GM21390 (cell line): ENCODE data around the gene POLA2.

Experiments
- ATAC-seq: cut with Tn5 transposase; IDR thresholded peaks from one replicate; pipeline ENCODE4 v1.9.1; 2021; ENCODE audit not compliant: unreplicated experiment

Gene POLA2

DNA sequence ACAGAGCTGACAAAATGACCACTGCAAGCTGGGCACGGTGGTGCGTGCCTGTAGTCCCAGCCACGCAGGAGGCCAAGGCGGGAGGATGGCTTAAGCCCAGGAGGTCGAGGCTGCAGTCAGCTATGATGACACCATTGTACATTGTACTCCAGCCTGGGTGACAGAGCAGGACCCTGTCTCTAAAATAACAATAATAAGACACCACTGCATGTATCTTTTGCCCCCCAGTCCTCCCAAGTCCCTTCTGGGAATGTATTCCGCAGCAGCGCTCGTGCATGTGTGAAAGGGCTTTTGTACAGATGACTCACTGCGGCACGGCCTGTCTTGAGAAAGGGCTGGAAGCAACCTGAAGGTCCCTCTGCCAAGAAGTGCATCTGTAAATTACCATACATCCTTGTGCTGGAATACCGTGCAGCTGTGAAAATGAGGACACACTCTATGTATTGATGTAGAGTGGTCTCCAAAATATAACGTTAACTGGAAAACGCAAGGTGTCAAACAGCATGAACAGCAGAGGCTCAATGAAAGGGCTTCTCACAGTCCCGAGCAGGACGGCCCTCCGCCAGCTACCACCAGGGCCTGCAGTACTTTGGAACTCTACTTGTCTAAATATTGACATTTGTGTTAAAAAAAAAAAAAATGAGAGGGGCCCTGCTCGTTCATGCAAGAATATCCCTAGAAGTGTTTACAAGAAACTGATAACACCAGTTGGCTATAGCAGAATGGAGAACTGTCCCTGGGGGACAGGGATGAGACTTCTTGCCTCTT, 43.9 kb downstream of the POLA2 start:
- ATAC-seq = no peak

GRCh38 chr11:65307298-65308229, 45.8 kb downstream of the POLA2 start:
- no peak for ATAC-seq

DNA sequence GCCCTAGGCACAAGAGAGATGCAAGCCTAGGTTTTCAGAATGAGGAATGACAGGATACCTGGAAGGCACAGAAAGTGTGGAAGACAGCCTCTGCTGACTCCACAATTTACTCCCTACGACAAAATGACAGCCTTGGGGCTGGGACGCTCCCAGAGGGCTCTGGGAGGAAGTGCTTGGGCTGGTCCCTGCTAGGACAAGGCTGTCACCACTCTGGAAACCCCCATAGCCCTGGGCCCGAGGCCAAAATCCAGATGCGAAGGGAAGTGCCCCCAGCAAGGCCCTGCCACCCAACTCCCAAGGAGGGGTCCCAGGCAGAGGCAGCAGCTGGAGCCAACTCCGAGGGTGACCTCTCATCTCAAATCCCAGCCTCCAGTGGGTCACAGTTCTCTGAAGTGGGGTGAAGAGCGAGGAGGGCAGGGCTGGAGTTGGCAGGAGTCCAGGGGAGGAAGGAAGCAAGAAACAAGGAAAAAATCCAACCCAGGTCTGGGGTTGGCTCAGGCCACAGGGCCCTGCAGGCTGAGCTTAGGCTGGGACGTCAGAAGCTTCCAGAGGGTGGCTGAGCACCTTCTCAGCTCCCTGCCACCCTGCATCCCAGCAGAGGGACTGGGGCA, 46.6 kb downstream of the POLA2 start:
- ATAC-seq = no peak

DNA sequence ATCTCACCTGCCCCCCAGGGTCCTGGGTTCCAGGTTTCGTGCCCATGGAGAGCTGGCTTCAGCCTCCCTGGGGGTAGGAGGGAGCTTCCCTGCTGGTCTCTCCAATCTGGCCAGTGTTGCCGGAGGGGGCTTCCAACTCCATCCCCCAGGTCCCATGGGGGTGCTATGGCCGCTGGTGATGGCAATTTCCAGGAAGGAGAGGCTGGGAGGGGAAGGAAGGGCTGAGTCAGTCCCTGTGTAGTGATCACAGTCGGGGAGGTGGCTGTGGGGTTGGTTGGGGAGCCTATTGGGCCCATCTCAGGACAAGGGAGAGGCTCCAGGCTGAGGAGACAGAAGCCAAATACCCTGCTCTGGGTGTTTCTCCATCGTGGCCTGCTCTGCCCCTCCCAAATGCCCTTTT, 47.2 kb downstream of the POLA2 start:
- ATAC-seq = no peak

DNA sequence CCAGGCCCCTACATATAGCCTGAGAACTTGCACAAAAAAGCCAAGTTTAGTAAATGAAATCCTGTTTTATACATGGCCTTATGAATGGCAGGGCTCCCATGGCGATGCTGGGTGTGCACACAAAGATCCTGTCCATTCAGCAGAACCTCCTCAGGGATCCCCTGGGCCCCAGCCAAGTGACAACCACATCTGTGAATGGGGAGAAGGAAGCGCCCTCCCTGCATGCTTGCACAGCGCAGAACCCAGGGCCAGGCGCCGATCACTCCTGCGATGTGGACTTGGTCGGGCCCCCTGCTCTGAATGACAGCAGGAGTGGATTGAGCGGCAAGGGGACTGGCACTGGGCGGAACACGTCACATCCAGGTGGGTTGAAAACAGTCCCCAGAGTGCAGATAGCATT, 48.5 kb downstream of the POLA2 start:
- ATAC-seq = no peak

DNA sequence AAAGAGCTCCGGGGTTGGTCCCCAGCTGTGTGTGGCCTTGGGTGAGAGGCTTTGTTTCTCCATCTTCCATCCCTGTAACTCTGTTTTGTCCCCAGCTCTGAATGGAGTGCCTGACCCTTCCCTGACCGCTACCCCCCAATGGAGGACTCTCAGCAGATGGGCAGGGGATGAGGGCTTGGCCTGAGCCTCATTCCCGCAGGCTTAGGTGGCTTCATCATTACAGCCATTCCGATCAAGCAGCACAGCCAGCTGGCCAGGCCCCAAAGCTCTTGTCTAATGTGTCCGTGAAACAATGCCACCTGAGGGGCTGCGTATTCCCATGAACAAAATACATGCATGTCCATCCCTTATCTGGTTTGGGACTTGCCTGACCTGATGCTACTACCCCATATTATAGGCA, 49.0 kb downstream of the POLA2 start:
- no peak for ATAC-seq

DNA sequence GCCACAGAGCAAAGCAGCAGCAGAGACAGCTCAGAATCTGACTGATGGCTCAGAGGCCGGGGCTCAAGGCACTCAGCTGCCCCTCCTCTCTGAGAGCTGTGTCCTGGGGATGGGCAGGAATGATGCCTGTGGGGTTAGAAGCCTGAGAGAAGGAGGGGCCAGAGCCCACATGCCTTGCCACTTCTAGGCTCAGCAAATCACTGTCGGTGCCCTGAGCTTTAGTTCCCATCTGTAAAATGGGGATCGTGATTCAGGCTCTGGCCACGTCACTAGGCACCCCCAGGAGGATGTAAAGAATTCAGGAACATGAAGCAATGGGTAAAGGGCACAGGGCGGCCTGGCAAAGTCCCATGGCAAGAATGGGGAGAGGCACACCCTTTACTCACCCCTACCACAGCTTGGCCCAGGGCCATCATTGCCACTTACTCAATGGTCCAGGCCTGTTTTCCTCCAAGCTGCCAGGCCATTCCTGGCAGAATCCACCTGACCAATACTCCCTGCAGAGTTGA, 49.5 kb downstream of the POLA2 start:
- no peak for ATAC-seq

DNA sequence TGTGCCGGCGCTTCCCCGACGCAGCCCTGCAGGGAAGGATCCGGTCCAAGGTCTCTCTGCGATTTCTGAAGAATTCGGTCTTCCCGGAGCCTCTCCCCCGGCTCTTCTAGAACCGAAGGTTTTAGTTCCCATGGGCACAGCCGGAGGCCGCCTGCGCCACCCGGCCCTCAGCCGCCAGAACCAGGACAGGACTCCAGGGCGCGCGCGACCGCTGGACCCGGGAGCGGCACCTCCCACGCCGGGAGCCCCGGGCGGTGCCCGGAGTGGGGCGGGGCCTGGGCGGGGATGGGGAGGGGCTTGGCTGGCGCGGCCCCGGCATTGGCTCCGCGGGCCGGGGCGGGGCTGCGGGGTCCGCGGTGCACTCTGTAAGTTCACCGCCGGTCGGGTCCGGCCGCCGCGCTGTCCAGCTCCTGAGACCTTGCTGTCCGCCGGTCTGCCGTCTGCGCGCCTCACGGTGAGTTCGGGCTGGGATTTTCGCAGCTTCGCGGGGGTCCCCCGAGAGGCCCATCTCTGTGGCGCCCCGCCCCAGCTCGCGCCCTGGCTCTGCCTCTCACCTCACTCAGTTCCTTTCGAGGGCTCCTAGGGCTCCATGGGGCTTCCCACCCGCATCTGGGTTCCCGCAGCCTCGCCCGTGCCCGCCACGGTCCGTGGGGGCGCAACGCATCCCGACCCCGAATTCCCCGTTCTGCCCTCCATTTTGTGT, 52.9 kb downstream of the POLA2 start, which contains the start of gene CDC42EP2:
CDC42EP2 (plus strand) TSS at position 366 of the 703 bp plus-strand sequence. CDS start 6,033 bp downstream, outside the sequence.
- peak; percentile 78 for ATAC-seq

DNA sequence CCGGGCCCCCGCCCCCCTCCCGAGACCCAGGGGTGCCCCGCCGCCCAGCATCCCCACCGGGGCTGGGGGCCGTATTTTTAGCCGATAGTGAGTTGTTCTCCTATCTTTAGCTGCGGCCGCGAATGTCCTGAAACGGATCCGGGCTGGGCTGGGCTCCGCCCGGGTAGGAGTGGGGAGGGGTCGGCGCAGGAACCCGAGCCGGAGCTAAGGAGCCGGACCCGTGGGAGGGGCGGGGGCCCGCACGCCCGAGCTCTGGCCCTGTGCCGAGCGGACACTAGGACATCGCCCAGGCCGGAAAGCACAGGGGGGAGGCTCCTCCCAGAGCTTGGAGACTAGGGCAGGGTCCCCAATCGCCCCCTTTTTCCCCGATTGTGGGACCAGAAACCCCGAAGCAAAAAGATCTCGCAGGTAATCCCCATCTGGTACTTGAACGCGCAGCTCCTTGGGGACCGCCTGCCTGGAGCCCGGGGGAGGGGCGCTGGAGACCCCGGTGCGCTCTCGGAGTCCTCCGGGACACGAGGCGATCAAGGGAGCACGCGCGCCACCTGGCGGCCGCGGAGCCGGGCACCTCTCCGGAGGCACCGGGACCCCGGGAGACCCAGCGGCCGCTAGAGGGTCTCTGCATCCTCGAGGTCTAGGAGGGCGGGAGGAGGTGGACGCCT, 53.6 kb downstream of the POLA2 start:
- peak; percentile 46 for ATAC-seq

GRCh38 chr11:65315866-65316226, 54.1 kb downstream of the POLA2 start:
- ATAC-seq = no peak

DNA sequence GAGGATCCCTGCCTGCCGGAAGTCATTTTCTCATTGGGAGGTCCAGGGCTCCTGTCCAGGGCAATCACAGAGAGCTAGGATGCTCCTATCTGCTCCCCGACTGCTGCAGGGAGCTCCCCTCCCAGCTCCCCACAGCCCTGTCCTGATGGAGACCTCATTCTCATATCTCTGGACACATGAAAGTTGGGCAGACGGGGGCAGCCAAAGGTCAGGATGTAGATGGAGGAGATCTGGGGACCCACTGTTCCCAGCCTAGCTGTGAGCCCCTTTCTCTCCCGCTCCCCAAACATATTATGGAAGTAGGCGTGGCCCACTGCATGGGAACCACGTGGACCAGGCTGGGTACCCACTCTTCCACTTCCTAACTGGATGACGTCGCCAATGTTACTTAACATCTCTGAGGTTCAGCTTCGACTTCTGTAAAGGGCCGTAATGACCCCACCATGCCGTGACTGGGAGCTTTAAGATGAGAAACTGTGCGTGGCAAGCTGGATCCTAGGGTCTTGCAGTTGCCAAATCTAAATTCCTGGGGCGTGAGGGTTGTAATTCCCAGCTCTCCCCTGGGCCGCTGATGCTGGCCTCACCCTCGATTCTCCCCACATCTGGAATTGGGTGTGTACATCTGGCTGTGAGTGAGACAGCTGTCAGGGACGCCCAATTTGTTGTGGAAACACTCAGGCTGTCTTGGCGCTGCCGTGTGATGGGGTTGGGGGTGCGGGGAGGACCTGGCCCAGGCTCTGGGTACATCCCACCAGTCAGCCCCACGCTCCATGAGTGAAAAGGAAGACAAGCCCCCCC, 54.7 kb downstream of the POLA2 start:
- no peak for ATAC-seq

DNA sequence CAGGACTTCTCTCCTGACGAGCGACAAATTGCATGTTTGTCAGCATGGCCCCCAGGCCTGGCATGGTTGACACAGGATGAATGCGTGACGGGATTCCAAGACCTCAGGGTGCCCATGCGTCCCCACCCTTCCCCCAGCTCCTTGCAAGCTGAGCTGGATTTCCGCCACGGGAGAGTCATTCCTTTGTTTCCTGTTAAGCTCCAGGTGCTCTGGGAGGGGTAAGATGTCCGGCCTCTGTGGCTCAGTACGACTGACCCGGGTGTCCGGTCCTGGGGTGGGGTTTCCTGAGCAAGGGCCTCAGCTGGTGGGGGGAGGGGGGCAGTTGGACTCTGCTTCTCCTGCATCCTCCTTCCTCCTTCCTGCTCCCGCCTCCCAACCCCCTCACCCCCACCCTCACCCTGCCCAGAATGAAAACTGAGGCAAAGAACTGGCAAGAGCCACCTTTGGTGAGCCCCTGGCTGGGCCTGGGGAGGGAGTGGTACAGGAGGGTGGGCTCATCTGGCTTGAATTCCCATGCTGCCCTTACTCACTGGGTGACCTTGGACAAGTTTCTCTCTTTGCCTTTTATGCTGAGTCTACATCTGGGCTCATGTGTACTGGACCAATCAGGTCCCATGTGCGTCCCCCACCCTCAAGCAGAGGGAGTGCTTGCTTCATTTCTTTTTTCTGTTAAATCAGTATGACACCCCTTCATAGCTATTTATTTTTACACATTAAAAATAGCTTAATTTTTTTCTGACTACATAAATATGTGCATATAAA, 55.4 kb downstream of the POLA2 start:
- no peak for ATAC-seq

DNA sequence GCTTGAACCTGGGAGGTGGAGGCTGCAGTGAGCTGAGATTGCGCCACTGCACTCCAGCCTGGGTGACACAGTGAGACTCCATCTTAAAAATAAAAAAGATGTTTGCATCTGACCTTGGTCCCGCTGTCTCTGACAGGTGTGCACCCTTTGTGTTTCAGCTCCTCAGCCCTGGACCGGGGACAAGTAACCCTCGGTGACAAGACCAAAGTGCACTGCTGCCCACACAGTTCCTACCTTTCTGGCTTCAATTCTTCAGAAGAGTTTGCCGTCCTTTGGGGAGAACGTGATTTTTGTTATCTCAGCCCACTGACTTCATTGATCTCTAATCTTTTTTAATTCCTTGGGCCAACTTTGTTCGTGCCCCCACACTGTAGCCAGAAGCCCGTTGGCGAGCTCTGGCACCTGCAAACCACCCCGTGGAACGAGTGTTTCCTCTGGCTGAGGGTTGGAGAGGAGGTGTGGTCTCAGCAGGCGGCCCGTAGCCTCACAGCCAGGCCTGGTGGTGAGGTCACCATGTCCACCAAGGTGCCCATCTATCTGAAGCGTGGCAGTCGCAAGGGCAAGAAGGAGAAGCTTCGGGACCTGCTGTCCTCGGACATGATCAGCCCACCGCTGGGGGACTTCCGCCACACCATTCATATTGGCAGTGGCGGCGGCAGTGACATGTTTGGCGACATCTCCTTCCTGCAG, 58.8 kb downstream of the POLA2 start:
- ATAC-seq = no peak

- ATAC-seq = no peak
Observed at GRCh38 chr11:65321076-65321475, 59.3 kb downstream of the POLA2 start.

DNA sequence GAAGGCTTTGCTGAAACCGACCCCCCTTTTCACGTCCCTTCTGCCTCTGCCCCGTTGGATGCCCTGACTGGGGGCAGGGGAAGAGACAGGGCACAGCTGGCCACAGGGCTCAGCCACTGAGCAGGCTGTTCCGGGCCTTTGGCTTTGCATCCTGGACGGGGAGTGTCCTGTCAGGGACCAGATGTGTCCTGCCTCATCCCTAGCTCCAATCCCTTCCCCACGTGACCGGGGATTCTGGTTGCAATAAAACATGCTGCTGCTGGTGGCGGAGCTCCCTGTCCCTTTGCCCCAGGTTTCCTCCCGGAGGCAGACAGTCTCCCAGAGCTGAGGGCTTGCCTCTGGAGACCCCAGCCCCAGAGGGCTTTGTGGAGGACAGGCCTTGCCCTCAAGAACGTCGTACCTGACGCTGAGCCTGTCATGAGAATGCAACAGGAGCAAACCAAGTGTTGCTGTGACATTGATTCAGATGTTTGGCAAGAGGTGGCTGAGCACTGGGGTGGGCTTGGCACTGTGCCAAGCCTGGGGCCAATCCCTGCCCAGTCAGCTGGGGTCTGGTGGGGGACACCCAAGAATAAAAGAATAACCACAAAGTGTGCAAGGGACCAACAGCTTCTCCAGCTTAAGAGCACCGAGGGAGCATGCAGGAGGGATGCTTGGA, 60.2 kb downstream of the POLA2 start:
- ATAC-seq = no peak

GRCh38 chr11:65323813-65324212, 62.1 kb downstream of the POLA2 start:
- no peak for ATAC-seq

DNA sequence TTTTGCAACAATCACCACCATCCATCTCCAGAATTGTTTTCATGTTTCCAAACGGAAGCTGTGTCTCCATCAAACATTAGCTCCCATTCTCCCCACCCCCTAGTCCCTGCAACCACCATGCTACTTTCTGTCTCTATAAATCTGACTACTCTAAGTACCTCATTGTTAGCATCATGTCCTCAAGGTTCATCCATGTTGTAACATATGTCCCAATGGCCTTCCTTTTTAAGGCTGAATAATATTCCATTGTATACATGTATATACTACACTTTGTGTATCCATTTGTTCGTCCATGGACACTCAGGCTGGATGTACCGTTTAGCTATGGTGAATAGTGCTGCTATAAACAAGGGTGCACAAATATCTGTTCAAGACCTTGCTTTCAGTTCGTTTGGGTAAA, 63.7 kb downstream of the POLA2 start:
- ATAC-seq = no peak

- no peak for ATAC-seq
Observed at GRCh38 chr11:65327021-65327420, 65.3 kb downstream of the POLA2 start.
